GM21576 (cell line): Measurements from ENCODE around the gene KANSL1L.
"Not testable (repeated sequence)": the region's sequence is repeated elsewhere in the genome, so short reads cannot be mapped to it uniquely, and the experiment has no call there.

ENCODE experiments used
- ATAC-seq: cut with Tn5 transposase; IDR thresholded peaks from one replicate; pipeline ENCODE4 v1.9.1; 2021; ENCODE audit warnings: mild to moderate bottlenecking, moderate library complexity; ENCODE audit not compliant: unreplicated experiment

The KANSL1L gene

GRCh38 chr2:210171309-210172218, at the start of gene KANSL1L:
Gene KANSL1L, minus strand, starts transcription at chr2:210171409. Its CDS starts 16,827 bp downstream, at chr2:210154582.
- peak; percentile 71 for ATAC-seq

- no peak for ATAC-seq
Observed at GRCh38 chr2:210215120-210215519, 43.9 kb upstream of the KANSL1L start.

- no peak for ATAC-seq
Observed at GRCh38 chr2:210210185-210210584, 39.0 kb upstream of the KANSL1L start.

GRCh38 chr2:210207929-210208328, 36.7 kb upstream of the KANSL1L start:
- no peak for ATAC-seq

GRCh38 chr2:210203558-210203957, 32.3 kb upstream of the KANSL1L start:
- ATAC-seq: no peak

GRCh38 chr2:210203147-210203546, 31.9 kb upstream of the KANSL1L start:
- ATAC-seq: no peak

- no peak for ATAC-seq
Observed at GRCh38 chr2:210199854-210200253, 28.6 kb upstream of the KANSL1L start.

GRCh38 chr2:210199186-210199765, 28.1 kb upstream of the KANSL1L start:
- peak; percentile 55 for ATAC-seq

GRCh38 chr2:210198326-210198725, 27.1 kb upstream of the KANSL1L start:
- ATAC-seq: no peak

GRCh38 chr2:210197720-210198119, 26.5 kb upstream of the KANSL1L start:
- ATAC-seq: no peak

- no peak for ATAC-seq
Observed at GRCh38 chr2:210195101-210195852, 24.1 kb upstream of the KANSL1L start.

GRCh38 chr2:210190345-210190744, 19.1 kb upstream of the KANSL1L start:
- no peak for ATAC-seq

GRCh38 chr2:210189452-210190138, 18.4 kb upstream of the KANSL1L start:
- ATAC-seq: no peak

- ATAC-seq: no peak
Observed at GRCh38 chr2:210188755-210189154, 17.5 kb upstream of the KANSL1L start.

- ATAC-seq: no peak
Observed at GRCh38 chr2:210188190-210188589, 17.0 kb upstream of the KANSL1L start.

GRCh38 chr2:210183936-210184335, 12.7 kb upstream of the KANSL1L start:
- ATAC-seq: not testable (repeated sequence)

- ATAC-seq: not testable (repeated sequence)
Observed at GRCh38 chr2:210181606-210182088, 10.4 kb upstream of the KANSL1L start.

GRCh38 chr2:210181033-210181605, 9.9 kb upstream of the KANSL1L start:
- ATAC-seq: not testable (repeated sequence)

GRCh38 chr2:210180477-210180876, 9.3 kb upstream of the KANSL1L start:
- ATAC-seq: no peak

GRCh38 chr2:210179351-210179990, 8.3 kb upstream of the KANSL1L start:
- no peak for ATAC-seq
